OCI-LY7 (cell line): ENCODE measurements around the gene CWC27. TPM values are rescaled to one million over a fixed set of nuclear protein-coding genes. Genes with fewer than 3 reads are reported as not detected.

Source experiments
- BruUV-seq: library from RNA; stranded (reverse); fragments of 400-500 nt; replicated peaks from 2 replicates; lab custom pipeline; 2021; lab: Mats Ljungman, UMichigan
- CTCF ChIA-PET: fragments of 300-600 bp; sonication (Branson Sonifier 250); formaldehyde crosslinking; loops from one replicate; lab custom pipeline; 2022; ENCODE audit warnings: antibody characterized with exemption; ENCODE audit not compliant: unreplicated experiment; lab: Charles Lee
- POLR2A ChIA-PET: fragments of 300-600 bp; sonication (Branson Sonifier 250); formaldehyde crosslinking; loops from one replicate; lab custom pipeline; 2022; ENCODE audit warnings: antibody characterized with exemption; lab: Charles Lee
- DNase-seq: peaks from one replicate; pipeline ENCODE4 v3.0.0-alpha.2; 2015; ENCODE audit warnings: low spot score
- H2AFZ ChIP-seq: fragments of 200-600 bp; sonication (generic), shearing (Covaris generic); 2 replicates; pipeline ENCODE4 v1.6.1; 2014; ENCODE audit warnings: mild to moderate bottlenecking, antibody characterized with exemption, low read length, moderate library complexity
- H3K27ac ChIP-seq: fragments of 200-600 bp; sonication (generic); 2 replicates; pipeline ENCODE4 v1.5.1; 2014; ENCODE audit warnings: mixed run types, low read depth, mild to moderate bottlenecking, moderate library complexity, low read length, inconsistent platforms; ENCODE audit not compliant: poor library complexity, severe bottlenecking
- H3K36me3 ChIP-seq: fragments of 200-600 bp; sonication (generic); 2 replicates; pipeline ENCODE4 v1.6.1; 2014; ENCODE audit warnings: mild to moderate bottlenecking, antibody characterized with exemption, low read length, moderate library complexity, mixed read lengths; ENCODE audit not compliant: insufficient read depth
- H3K4me1 ChIP-seq: fragments of 200-600 bp; sonication (generic); 2 replicates; pipeline ENCODE4 v1.5.1; 2014; ENCODE audit warnings: mild to moderate bottlenecking, low read length; ENCODE audit not compliant: insufficient read depth, poor library complexity, severe bottlenecking
- H3K4me2 ChIP-seq: fragments of 200-600 bp; sonication (generic); 2 replicates; pipeline ENCODE4 v1.6.1; 2014; ENCODE audit warnings: mild to moderate bottlenecking, low read length
- H3K4me3 ChIP-seq: fragments of 200-600 bp; sonication (generic); 2 replicates; pipeline ENCODE4 v1.5.1; 2014; ENCODE audit warnings: mild to moderate bottlenecking, low read depth, low read length; ENCODE audit not compliant: poor library complexity, severe bottlenecking
- H3K79me2 ChIP-seq: fragments of 200-600 bp; sonication (generic); 2 replicates; pipeline ENCODE4 v1.6.1; 2016; ENCODE audit warnings: low read depth, mild to moderate bottlenecking, low read length, moderate library complexity, mixed read lengths; ENCODE audit not compliant: insufficient read depth
- H3K9me2 ChIP-seq: fragments of 200-600 bp; sonication (generic); 2 replicates; pipeline ENCODE4 v1.6.1; 2016; ENCODE audit warnings: mild to moderate bottlenecking, low read length, mixed read lengths; ENCODE audit not compliant: insufficient read depth
- H3K9me3 ChIP-seq: fragments of 200-600 bp; sonication (generic); 2 replicates; pipeline ENCODE4 v1.6.1; 2014; ENCODE audit warnings: mild to moderate bottlenecking, mixed run types, low read length, mixed read lengths
- H4K20me1 ChIP-seq: fragments of 200-600 bp; sonication (generic); 2 replicates; pipeline ENCODE4 v1.6.1; 2014; ENCODE audit warnings: mild to moderate bottlenecking, antibody characterized with exemption, low read length, moderate library complexity, mixed read lengths; ENCODE audit not compliant: insufficient read depth
- EZH2phosphoT487 ChIP-seq: fragments of 200-600 bp; sonication (generic); IDR thresholded peaks from 2 replicates; pipeline ENCODE4 v1.6.1; 2018; ENCODE audit warnings: low read depth, borderline replicate concordance, mild to moderate bottlenecking, mixed run types, antibody characterized with exemption, low read length, moderate library complexity, mixed read lengths
- intact Hi-C: fragments of 100-400 bp; cut with micrococcal nuclease; formaldehyde crosslinking; loops from one replicate; pipeline ENCODE4 v1.10.0; 2022; ENCODE audit not compliant: unreplicated experiment
- total RNA-seq, 2 experiments: library from RNA; depleted of rRNA in 1 of 2; stranded (reverse); fragments of >200 nt in 1 of 2; shearing (Covaris generic) in 1 of 2; gene quantifications; 2 replicates each; pipeline ENCODE4 v1.2.3, GENCODE V29; 2014 to 2022
- TF ChIP-seq, protein P1 (sequence below): fragments of 200-600 bp; sonication (generic); conservative IDR thresholded peaks from 2 replicates; pipeline ENCODE4 v1.5.1; 2014; ENCODE audit warnings: mild to moderate bottlenecking, antibody characterized with exemption, low read length, moderate library complexity, mixed read lengths

Gene CWC27
- total RNA-seq, 2 experiments from 2014 or later: 15.4 to 33.1 TPM

DNA sequence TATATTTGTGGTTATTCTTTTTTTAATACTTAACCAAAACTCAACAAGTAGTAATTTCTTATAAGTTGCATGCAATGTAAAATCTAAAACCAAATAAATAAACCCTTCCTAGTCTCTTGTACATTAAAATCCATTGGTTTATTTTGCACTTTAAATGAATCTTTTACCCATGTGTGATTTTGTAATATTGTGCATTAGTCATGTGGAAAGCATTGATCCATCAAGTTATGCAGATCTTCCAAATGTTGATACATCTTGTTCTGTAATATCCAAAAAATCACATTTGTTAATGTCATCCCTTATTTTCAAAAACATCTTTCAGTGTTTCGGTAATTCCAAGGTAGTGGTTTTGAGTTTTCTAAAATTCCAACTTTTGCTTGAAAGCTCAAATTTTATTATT is 63.3 kb downstream of the CWC27 start:
- Histone ChIP-seq H3K79me2 (no peaks in the 10 kb centered on the region), H3K4me1 (no peaks in the 10 kb centered on the region), H3K4me3 (no peak overlapping the region), H3K9me2 (no peaks in the 10 kb centered on the region), H3K4me2 (no peak overlapping the region), H3K9me3 (no peaks in the 10 kb centered on the region), H3K27ac (no peak overlapping the region), H3K36me3 (peaks cover 3% of the 10 kb centered on the region), H4K20me1 (no peaks in the 10 kb centered on the region), H2AFZ (no peak overlapping the region)
- intact Hi-C loops: no loop called here
- TF ChIP-seq, protein P1, sequence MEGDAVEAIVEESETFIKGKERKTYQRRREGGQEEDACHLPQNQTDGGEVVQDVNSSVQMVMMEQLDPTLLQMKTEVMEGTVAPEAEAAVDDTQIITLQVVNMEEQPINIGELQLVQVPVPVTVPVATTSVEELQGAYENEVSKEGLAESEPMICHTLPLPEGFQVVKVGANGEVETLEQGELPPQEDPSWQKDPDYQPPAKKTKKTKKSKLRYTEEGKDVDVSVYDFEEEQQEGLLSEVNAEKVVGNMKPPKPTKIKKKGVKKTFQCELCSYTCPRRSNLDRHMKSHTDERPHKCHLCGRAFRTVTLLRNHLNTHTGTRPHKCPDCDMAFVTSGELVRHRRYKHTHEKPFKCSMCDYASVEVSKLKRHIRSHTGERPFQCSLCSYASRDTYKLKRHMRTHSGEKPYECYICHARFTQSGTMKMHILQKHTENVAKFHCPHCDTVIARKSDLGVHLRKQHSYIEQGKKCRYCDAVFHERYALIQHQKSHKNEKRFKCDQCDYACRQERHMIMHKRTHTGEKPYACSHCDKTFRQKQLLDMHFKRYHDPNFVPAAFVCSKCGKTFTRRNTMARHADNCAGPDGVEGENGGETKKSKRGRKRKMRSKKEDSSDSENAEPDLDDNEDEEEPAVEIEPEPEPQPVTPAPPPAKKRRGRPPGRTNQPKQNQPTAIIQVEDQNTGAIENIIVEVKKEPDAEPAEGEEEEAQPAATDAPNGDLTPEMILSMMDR: no peak
- TF ChIP-seq EZH2phosphoT487: no peak
- CTCF ChIA-PET: no interaction called here
- POLR2A ChIA-PET: interaction anchor here (0.6 to 0.7 kb wide), 3 partner anchors 13 to 32 kb away, joined by 3 to 4 read pairs (median 3); no protein-coding TSS in a partner anchor
- no peak for DNase-seq
- no TSS peak for BruUV-seq

DNA sequence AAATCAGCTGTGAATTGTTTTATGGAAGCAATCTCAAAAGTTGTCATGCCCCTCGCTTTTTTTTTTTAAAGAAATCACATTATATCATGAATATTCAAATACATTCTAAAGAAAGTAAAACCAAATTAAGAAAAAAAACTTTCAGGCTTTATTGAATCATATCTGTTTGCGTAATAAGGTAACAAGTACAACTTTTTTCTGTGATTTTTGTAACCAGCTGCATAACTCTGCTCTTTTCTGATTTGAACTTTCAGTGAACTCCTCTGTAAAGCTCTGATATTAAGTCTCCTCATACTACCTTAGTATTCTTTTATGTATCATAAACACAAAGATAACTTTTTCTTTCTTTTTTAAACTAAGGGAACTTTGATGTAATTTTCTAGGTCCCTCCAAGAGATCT is 65.3 kb downstream of the CWC27 start:
- H3K4me1 ChIP-seq: no peaks in the 10 kb centered on the region
- CTCF ChIA-PET: no interaction called here
- H3K4me3 ChIP-seq: no peak overlapping the region
- H3K27ac ChIP-seq: no peak overlapping the region
- no TSS peak for BruUV-seq
- H4K20me1 ChIP-seq: no peaks in the 10 kb centered on the region
- intact Hi-C loops: no loop called here
- H3K9me3 ChIP-seq: no peaks in the 10 kb centered on the region
- no peak overlapping the region for H2AFZ ChIP-seq
- peaks cover 3% of the 10 kb centered on the region for H3K36me3 ChIP-seq
- no peak for TF ChIP-seq EZH2phosphoT487
- TF ChIP-seq, protein P1: no peak
- POLR2A ChIA-PET: interaction anchor here (0.7 to 1.3 kb wide), 2 partner anchors 14 to 58 kb away, joined by 4 read pairs; no protein-coding TSS in a partner anchor
- no peak overlapping the region for H3K4me2 ChIP-seq
- H3K9me2 ChIP-seq: no peaks in the 10 kb centered on the region
- no peak for DNase-seq
- no peaks in the 10 kb centered on the region for H3K79me2 ChIP-seq

DNA sequence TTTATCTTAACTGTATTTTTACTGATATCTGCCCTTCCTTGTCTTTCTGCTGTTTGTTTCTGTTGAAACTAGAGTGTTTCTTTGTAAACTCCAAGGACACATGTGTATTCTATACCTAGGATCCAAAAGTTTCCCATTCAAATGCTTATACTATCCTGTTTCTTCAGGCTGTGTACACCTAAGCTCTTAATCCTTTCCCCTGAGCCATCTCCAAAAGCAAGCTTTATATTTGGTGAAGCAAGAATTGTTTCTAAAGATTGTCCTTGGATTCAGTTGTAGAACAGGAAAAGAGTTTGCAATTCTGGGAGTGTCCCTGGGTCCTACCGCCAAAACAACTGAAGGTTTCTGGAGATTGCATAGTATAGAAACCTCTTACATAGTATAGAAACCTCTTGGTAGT is 65.9 kb downstream of the CWC27 start:
- CTCF ChIA-PET: no interaction called here
- DNase-seq: no peak
- H3K4me2 ChIP-seq: no peak overlapping the region
- no peak overlapping the region for H3K4me3 ChIP-seq
- POLR2A ChIA-PET: interaction anchor here (1.3 kb wide), 1 partner anchor 15 kb away, joined by 4 read pairs; no protein-coding TSS in a partner anchor
- no TSS peak for BruUV-seq
- no peak overlapping the region for H3K27ac ChIP-seq
- TF ChIP-seq, protein P1: no peak
- TF ChIP-seq EZH2phosphoT487: no peak
- H3K4me1 ChIP-seq: no peaks in the 10 kb centered on the region
- H2AFZ ChIP-seq: no peak overlapping the region
- H3K9me2 ChIP-seq: no peaks in the 10 kb centered on the region
- intact Hi-C loops: no loop called here
- H4K20me1 ChIP-seq: no peaks in the 10 kb centered on the region
- peaks cover 3% of the 10 kb centered on the region for H3K36me3 ChIP-seq
- H3K79me2 ChIP-seq: no peaks in the 10 kb centered on the region
- no peaks in the 10 kb centered on the region for H3K9me3 ChIP-seq
